ENCODE measurements around the gene TRIM41. TPM values are rescaled to one million over a fixed set of nuclear protein-coding genes. Genes with fewer than 3 reads are reported as not detected.

Gene TRIM41
- total and polyA plus RNA-seq, 2 of the 13 experiments (the other 11 are each of a cell fraction or from before 2014, with no cell fraction given), result 10.2 to 16.7 TPM

GRCh38 chr5:181246276-181247049, 23.4 kb downstream of the TRIM41 start (continued):
- TF ChIP-seq PHF21A (CRISPR knock-in tag; IDR thresholded peaks at IDR 0.05) (peak; percentile 66; the same call in 1 of the 2 replicates), ELK4 (CRISPR knock-in tag; IDR thresholded peaks at IDR 0.05; ENCODE audit: borderline replicate concordance) (no peak), DNMT3B (CRISPR knock-in tag; conservative IDR thresholded peaks at IDR 0.05) (no peak), ZNF383 (CRISPR knock-in tag; IDR thresholded peaks at IDR 0.05; ENCODE audit: borderline replicate concordance) (no peak), MTA1 (CRISPR knock-in tag; IDR thresholded peaks at IDR 0.05; ENCODE audit: borderline replicate concordance) (no peak), FOXK1 (CRISPR knock-in tag; IDR thresholded peaks at IDR 0.05; ENCODE audit: borderline replicate concordance, low read depth) (no peak), ZNF567 (CRISPR knock-in tag; IDR thresholded peaks at IDR 0.05; ENCODE audit: borderline replicate concordance) (no peak), KMT2B (CRISPR knock-in tag; IDR thresholded peaks at IDR 0.05) (0 out of 2 replicates have a peak, but pooled peaks have one; percentile 26), NR2F6 (IDR thresholded peaks at IDR 0.05) (peak; percentile 10; the same call in 1 of the 2 replicates), NR2F6 (CRISPR knock-in tag; IDR thresholded peaks at IDR 0.05) (no peak), ZNF331 (CRISPR knock-in tag; IDR thresholded peaks at IDR 0.05) (no peak), ZNF326 (CRISPR knock-in tag; IDR thresholded peaks at IDR 0.05; ENCODE audit: borderline replicate concordance) (no peak), BRCA1 (CRISPR knock-in tag; IDR thresholded peaks at IDR 0.05) (no peak; the same call in 1 of the 2 replicates), MATR3 (CRISPR knock-in tag; IDR thresholded peaks at IDR 0.05) (no peak), ZFP37 (CRISPR knock-in tag; IDR thresholded peaks at IDR 0.05; ENCODE audit: borderline replicate concordance) (no peak; the same call in 1 of the 2 replicates), GTF2F1 (IDR thresholded peaks at IDR 0.05; ENCODE audit: low read length) (no peak), MNT (IDR thresholded peaks at IDR 0.05) (no peak), ZNF547 (CRISPR knock-in tag; IDR thresholded peaks at IDR 0.05) (peak; percentile 86), MAF1 (CRISPR knock-in tag; IDR thresholded peaks at IDR 0.05; ENCODE audit: borderline replicate concordance) (no peak; the same call in 1 of the 2 replicates), SAP130 (CRISPR knock-in tag; IDR thresholded peaks at IDR 0.05; ENCODE audit: low read depth) (peak; percentile 66), ZSCAN20 (CRISPR knock-in tag; IDR thresholded peaks at IDR 0.05; ENCODE audit: borderline replicate concordance) (no peak), TSC22D2 (CRISPR knock-in tag; IDR thresholded peaks at IDR 0.05; ENCODE audit: borderline replicate concordance) (no peak), HOXA5 (CRISPR knock-in tag; IDR thresholded peaks at IDR 0.05) (peak; percentile 60), ZNF770 (CRISPR knock-in tag; IDR thresholded peaks at IDR 0.05) (no peak; the same call in 1 of the 2 replicates), KDM5A (IDR thresholded peaks at IDR 0.05; ENCODE audit: borderline replicate concordance, low read length) (no peak), ZNF432 (CRISPR knock-in tag; IDR thresholded peaks at IDR 0.05; ENCODE audit: borderline replicate concordance) (no peak)
